MM.1S (cell line): ENCODE data around the gene SAMD4A.

Source experiments
- DNase-seq: peaks from one replicate; pipeline ENCODE4 v3.0.0-alpha.2; 2015
- H2AFZ ChIP-seq: fragments of 300-600 bp; sonication (generic); 2 replicates; pipeline ENCODE4 v1.6.0; 2016; ENCODE audit warnings: antibody characterized with exemption, low read length
- H3F3A ChIP-seq: fragments of 300-600 bp; sonication (generic); 2 replicates; pipeline ENCODE4 v1.6.1; 2016; ENCODE audit warnings: mild to moderate bottlenecking, antibody characterized with exemption, low read length, moderate library complexity, mixed read lengths; ENCODE audit not compliant: insufficient read depth
- H3K27ac ChIP-seq: fragments of 300-600 bp; sonication (generic); 2 replicates; pipeline ENCODE4 v1.5.1; 2016; ENCODE audit warnings: mild to moderate bottlenecking, low read length
- H3K27me3 ChIP-seq: fragments of 300-600 bp; sonication (generic); replicated peaks from 2 replicates; pipeline ENCODE4 v1.6.0; 2016; ENCODE audit warnings: low read length; ENCODE audit not compliant: insufficient read depth
- H3K36me3 ChIP-seq: fragments of 300-600 bp; sonication (generic); replicated peaks from 2 replicates; pipeline ENCODE4 v1.6.1; 2016; ENCODE audit warnings: mild to moderate bottlenecking, low read length, mixed read lengths; ENCODE audit not compliant: insufficient read depth
- H3K4me1 ChIP-seq: fragments of 300-600 bp; sonication (generic); 2 replicates; pipeline ENCODE4 v1.6.1; 2016; ENCODE audit warnings: low read length, mixed read lengths
- H3K4me2 ChIP-seq: fragments of 300-600 bp; sonication (generic); 2 replicates; pipeline ENCODE4 v1.6.0; 2016; ENCODE audit warnings: low read depth, low read length
- H3K4me3 ChIP-seq: fragments of 300-600 bp; sonication (generic); 2 replicates; pipeline ENCODE4 v1.5.1; 2016; ENCODE audit warnings: low read length, mixed read lengths
- H3K79me2 ChIP-seq: fragments of 300-600 bp; sonication (generic); 2 replicates; pipeline ENCODE4 v1.6.1; 2016; ENCODE audit warnings: mixed run types, low read length, mixed read lengths
- H3K9ac ChIP-seq: fragments of 300-600 bp; sonication (generic); 2 replicates; pipeline ENCODE4 v1.6.1; 2016; ENCODE audit warnings: low read length, mixed read lengths
- H3K9me2 ChIP-seq: fragments of 300-600 bp; sonication (generic); replicated peaks from 2 replicates; pipeline ENCODE4 v1.6.1; 2016; ENCODE audit warnings: mild to moderate bottlenecking, low read length, mixed read lengths; ENCODE audit not compliant: insufficient read depth
- H3K9me3 ChIP-seq: fragments of 300-600 bp; sonication (generic); replicated peaks from 2 replicates; pipeline ENCODE4 v1.6.1; 2016; ENCODE audit warnings: mild to moderate bottlenecking, low read length, mixed read lengths; ENCODE audit not compliant: insufficient read depth
- H4K20me1 ChIP-seq: fragments of 300-600 bp; sonication (generic); 2 replicates; pipeline ENCODE4 v1.6.1; 2016; ENCODE audit warnings: mild to moderate bottlenecking, low read length, moderate library complexity, mixed read lengths; ENCODE audit not compliant: insufficient read depth
- EZH2 ChIP-seq: fragments of 300-600 bp; sonication (generic); optimal IDR thresholded peaks from 2 replicates; pipeline ENCODE3; 2017; ENCODE audit warnings: low read depth, mild to moderate bottlenecking, antibody characterized with exemption, low read length, mixed read lengths
- EZH2phosphoT487 ChIP-seq: fragments of 300-600 bp; sonication (generic); IDR thresholded peaks from 2 replicates; pipeline ENCODE4 v1.6.1; 2018; ENCODE audit warnings: antibody characterized with exemption, low read length
- TF ChIP-seq, protein P1 (sequence below): fragments of 300-600 bp; sonication (generic); IDR thresholded peaks from 2 replicates; pipeline ENCODE4 v1.5.1; 2016; ENCODE audit warnings: antibody characterized with exemption, low read length, mixed read lengths

Gene SAMD4A

DNA sequence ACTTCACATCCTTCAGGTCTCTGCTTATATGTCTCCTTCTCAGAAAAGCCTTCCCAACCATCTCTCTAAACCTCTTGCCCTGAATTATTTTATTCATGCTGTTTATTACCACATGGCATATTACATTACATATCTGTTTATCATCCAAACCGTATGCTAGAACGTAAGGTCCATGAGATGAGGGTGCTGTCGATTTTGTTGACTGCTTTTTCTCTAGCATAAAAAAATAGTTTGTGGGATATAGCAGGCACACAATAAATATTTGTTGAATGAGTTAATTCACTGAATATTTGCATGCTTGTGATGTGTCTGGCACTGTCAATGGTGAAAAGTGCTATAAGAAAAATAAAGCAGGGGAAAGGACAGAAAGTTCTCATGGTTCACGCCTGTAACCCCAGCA is 22.9 kb downstream of the SAMD4A start:
- H3F3A ChIP-seq: no peaks in the 10 kb centered on the region
- no peak overlapping the region for H3K9ac ChIP-seq
- no peaks in the 10 kb centered on the region for H3K79me2 ChIP-seq
- TF ChIP-seq EZH2 (no peak), EZH2phosphoT487 (no peak)
- TF ChIP-seq, protein P1, sequence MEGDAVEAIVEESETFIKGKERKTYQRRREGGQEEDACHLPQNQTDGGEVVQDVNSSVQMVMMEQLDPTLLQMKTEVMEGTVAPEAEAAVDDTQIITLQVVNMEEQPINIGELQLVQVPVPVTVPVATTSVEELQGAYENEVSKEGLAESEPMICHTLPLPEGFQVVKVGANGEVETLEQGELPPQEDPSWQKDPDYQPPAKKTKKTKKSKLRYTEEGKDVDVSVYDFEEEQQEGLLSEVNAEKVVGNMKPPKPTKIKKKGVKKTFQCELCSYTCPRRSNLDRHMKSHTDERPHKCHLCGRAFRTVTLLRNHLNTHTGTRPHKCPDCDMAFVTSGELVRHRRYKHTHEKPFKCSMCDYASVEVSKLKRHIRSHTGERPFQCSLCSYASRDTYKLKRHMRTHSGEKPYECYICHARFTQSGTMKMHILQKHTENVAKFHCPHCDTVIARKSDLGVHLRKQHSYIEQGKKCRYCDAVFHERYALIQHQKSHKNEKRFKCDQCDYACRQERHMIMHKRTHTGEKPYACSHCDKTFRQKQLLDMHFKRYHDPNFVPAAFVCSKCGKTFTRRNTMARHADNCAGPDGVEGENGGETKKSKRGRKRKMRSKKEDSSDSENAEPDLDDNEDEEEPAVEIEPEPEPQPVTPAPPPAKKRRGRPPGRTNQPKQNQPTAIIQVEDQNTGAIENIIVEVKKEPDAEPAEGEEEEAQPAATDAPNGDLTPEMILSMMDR: no peak
- no peak for DNase-seq
- no peaks in the 10 kb centered on the region for H4K20me1 ChIP-seq
- no peak overlapping the region for H3K4me2 ChIP-seq
- H3K36me3 ChIP-seq: no peaks in the 10 kb centered on the region
- H3K27me3 ChIP-seq: no peaks in the 10 kb centered on the region
- no peak overlapping the region for H2AFZ ChIP-seq
- H3K4me3 ChIP-seq: no peak overlapping the region
- H3K9me2 ChIP-seq: no peaks in the 10 kb centered on the region
- no peaks in the 10 kb centered on the region for H3K9me3 ChIP-seq
- H3K27ac ChIP-seq: no peak overlapping the region
- H3K4me1 ChIP-seq: no peaks in the 10 kb centered on the region

DNA sequence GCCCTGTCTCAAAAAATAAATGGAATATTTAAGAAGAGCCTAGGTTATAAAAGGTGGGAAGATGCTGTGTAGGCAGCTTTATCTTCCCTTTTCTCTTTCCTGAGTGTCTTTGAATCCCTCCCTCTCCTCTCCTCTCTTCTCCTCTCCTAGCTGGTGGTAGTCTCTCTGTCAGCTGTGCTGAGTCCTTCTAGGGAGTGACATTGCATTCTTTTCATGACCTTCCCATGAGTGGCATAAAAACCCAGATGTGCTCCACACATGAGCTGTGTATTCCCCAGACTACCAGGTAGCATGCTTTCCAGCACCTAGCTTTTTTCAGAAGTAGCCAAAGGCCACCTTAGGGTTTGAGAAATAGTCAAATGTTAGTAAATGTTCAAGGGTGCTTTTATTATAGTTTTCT is 23.6 kb downstream of the SAMD4A start:
- no peak for DNase-seq
- TF ChIP-seq, protein P1: no peak
- no peak for TF ChIP-seq EZH2phosphoT487
- TF ChIP-seq EZH2: no peak
- Histone ChIP-seq H3K9me2 (no peaks in the 10 kb centered on the region), H3K4me2 (no peak overlapping the region), H3K27ac (no peak overlapping the region), H3K9ac (no peak overlapping the region), H3K4me3 (no peak overlapping the region), H2AFZ (no peak overlapping the region), H3F3A (no peaks in the 10 kb centered on the region), H3K36me3 (no peaks in the 10 kb centered on the region), H3K9me3 (no peaks in the 10 kb centered on the region), H3K79me2 (no peaks in the 10 kb centered on the region), H3K4me1 (no peaks in the 10 kb centered on the region), H3K27me3 (no peaks in the 10 kb centered on the region), H4K20me1 (no peaks in the 10 kb centered on the region)

DNA sequence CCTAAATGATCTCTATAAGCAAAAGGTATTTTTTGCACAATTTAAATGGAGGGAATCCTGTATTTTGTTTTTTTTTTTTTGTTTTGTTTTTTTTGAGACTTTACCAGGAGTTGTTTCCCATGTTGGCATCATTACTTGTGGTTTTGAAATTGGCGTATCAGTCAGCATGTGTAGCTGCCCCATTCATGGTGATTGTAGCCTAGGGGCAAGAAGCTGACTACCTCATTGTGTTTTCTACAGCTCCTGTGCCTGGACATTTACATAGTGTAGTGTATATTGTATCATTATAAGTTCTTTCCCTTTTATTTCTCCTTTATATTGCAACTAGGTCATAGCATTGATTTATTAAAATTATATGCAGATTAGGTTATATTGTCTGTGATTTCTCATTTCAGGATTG is 24.5 kb downstream of the SAMD4A start:
- Histone ChIP-seq H3K79me2 (no peaks in the 10 kb centered on the region), H3K9me3 (no peaks in the 10 kb centered on the region), H3F3A (no peaks in the 10 kb centered on the region), H3K27ac (no peak overlapping the region), H4K20me1 (no peaks in the 10 kb centered on the region), H3K9ac (no peak overlapping the region), H3K4me2 (no peak overlapping the region), H2AFZ (no peak overlapping the region), H3K4me3 (no peak overlapping the region), H3K4me1 (no peaks in the 10 kb centered on the region), H3K9me2 (no peaks in the 10 kb centered on the region), H3K36me3 (no peaks in the 10 kb centered on the region), H3K27me3 (no peaks in the 10 kb centered on the region)
- DNase-seq: no peak
- TF ChIP-seq, protein P1: no peak

DNA sequence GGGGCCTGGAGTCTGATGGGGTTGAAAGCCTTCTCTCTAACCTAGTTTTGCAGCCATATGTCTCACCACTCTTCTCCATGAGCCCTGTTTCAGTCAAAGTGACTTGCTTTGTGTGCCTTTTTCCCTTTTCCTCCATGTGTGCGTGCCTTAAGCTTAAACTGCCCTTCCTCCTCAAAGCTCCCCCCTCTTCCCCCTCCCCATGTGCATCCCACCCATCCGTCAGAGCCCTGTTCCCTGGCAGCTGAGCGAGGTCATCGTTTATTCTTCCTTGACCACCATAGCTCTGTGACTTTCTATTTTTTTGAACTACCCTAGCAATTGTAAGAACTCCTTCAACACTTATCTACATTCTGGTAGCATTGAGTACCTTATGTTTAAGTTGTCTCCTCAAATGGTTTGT is 24.9 kb downstream of the SAMD4A start:
- Histone ChIP-seq H3F3A (no peaks in the 10 kb centered on the region), H3K27ac (no peak overlapping the region), H3K79me2 (no peaks in the 10 kb centered on the region), H3K9me2 (no peaks in the 10 kb centered on the region), H3K36me3 (no peaks in the 10 kb centered on the region), H3K9me3 (no peaks in the 10 kb centered on the region), H4K20me1 (no peaks in the 10 kb centered on the region), H3K4me1 (no peaks in the 10 kb centered on the region), H3K9ac (no peak overlapping the region), H3K4me3 (no peak overlapping the region), H3K27me3 (no peaks in the 10 kb centered on the region), H3K4me2 (no peak overlapping the region), H2AFZ (no peak overlapping the region)
- TF ChIP-seq, protein P1: no peak
- TF ChIP-seq EZH2 (no peak), EZH2phosphoT487 (no peak)
- DNase-seq: no peak
